Astrocyte (in vitro differentiated cells and primary cell): Measurements from ENCODE around the gene AGPAT1.

Experiments
- CTCF ChIP-seq: IDR thresholded peaks from 2 replicates; pipeline ENCODE4 v1.5.1; 2011; ENCODE audit warnings: low read depth, mild to moderate bottlenecking, inconsistent platforms, low read length, moderate library complexity; ENCODE audit not compliant: insufficient read depth
- EZH2 ChIP-seq: IDR thresholded peaks from 2 replicates; pipeline ENCODE4 v1.6.1; 2012; ENCODE audit warnings: mild to moderate bottlenecking, low read length, inconsistent platforms; ENCODE audit not compliant: insufficient read depth

DNA sequence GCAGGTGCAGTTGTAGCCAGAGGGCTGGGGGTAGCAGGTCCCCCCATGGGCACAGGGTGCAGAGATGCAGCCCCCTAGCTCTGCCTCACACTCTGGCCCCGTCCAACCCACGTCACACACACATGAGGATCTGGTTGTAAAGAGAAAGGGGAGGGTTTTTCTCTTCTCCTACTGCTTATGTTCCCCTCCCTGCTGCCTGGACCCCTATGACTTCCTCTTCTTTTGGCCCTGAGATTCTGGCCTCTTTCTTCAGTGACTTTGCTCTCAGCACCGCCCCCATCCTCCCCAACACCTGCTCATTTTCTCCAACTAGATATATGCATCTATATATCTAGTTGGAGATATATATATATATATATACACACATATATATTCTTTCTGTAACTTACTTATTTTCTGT, 38.2 kb upstream of the AGPAT1 start:
- TF ChIP-seq EZH2 (no peak), CTCF (no peak)
